GM19099 (cell line): ENCODE results near the gene ZNF670.
A peak's percentile ranks its signal among the peaks of the same experiment; 100 is the strongest.

Experiments
- POLR2A ChIP-seq: IDR thresholded peaks from 3 replicates; pipeline ENCODE4 v1.6.1; 2011; ENCODE audit warnings: low read depth; ENCODE audit not compliant: insufficient read length; ENCODE audit errors: extremely low read depth

The ZNF670 gene

GRCh38 chr1:247078258-247079140, at the start of gene ZNF670:
ZNF670 (minus strand) TSS chr1:247078811; CDS start chr1:247078596, 215 bp downstream.
- TF ChIP-seq POLR2A: peak; percentile 83

- TF ChIP-seq POLR2A: no peak
Measured at GRCh38 chr1:247121382-247121781, 42.8 kb upstream of the ZNF670 start.

- no peak for TF ChIP-seq POLR2A
Measured at GRCh38 chr1:247119600-247120407, 41.2 kb upstream of the ZNF670 start.

- no peak for TF ChIP-seq POLR2A
Measured at GRCh38 chr1:247118946-247119446, 40.4 kb upstream of the ZNF670 start.

- no peak for TF ChIP-seq POLR2A
Measured at GRCh38 chr1:247115545-247115944, 36.9 kb upstream of the ZNF670 start.

GRCh38 chr1:247115141-247115510, 36.5 kb upstream of the ZNF670 start:
- no peak for TF ChIP-seq POLR2A

GRCh38 chr1:247114351-247115140, 35.9 kb upstream of the ZNF670 start:
- no peak for TF ChIP-seq POLR2A

- TF ChIP-seq POLR2A: no peak
Measured at GRCh38 chr1:247113733-247114271, 35.2 kb upstream of the ZNF670 start.

GRCh38 chr1:247113094-247113497, 34.5 kb upstream of the ZNF670 start:
- no peak for TF ChIP-seq POLR2A

- no peak for TF ChIP-seq POLR2A
Measured at GRCh38 chr1:247112479-247112781, 33.8 kb upstream of the ZNF670 start.

GRCh38 chr1:247111700-247112478, 33.3 kb upstream of the ZNF670 start:
- no peak for TF ChIP-seq POLR2A

GRCh38 chr1:247111259-247111699, 32.7 kb upstream of the ZNF670 start:
- TF ChIP-seq POLR2A: no peak

GRCh38 chr1:247110627-247111258, 32.1 kb upstream of the ZNF670 start:
- TF ChIP-seq POLR2A: no peak

- no peak for TF ChIP-seq POLR2A
Measured at GRCh38 chr1:247107694-247108093, 29.1 kb upstream of the ZNF670 start.

- TF ChIP-seq POLR2A: no peak
Measured at GRCh38 chr1:247105966-247106365, 27.4 kb upstream of the ZNF670 start.
